Aorta (tissue), 5 donors: ENCODE measurements around the gene SPINT1. TPM values are rescaled to one million over a fixed set of nuclear protein-coding genes. Genes with fewer than 3 reads are reported as not detected.

Experiments used
- ATAC-seq: fragments of 200-7000 bp; cut with Tn5 transposase; one replicate; pipeline ENCODE4 v1.9.1; 2022; ENCODE audit warnings: moderate library complexity; ENCODE audit not compliant: low FRiP score
- DNase-seq, 2 donors: peaks; one replicate each; pipeline ENCODE4 v3.0.0-alpha.2; 2020
- H3K27ac ChIP-seq, 2 donors: one replicate each; pipeline ENCODE4 v1.5.1; 2013; ENCODE audit warnings: low read length in 2 of 2, mild to moderate bottlenecking in 2 of 2, moderate library complexity in 2 of 2, control low read depth in 1 of 2, inconsistent platforms in 1 of 2, low read depth in 1 of 2
- H3K27me3 ChIP-seq, 2 donors: one replicate each; pipeline ENCODE4 v1.6.1; 2013; ENCODE audit warnings: control low read depth in 1 of 2, low read length in 1 of 2, mild to moderate bottlenecking in 1 of 2, moderate library complexity in 1 of 2; ENCODE audit not compliant: insufficient read depth in 2 of 2, control insufficient read depth in 1 of 2
- H3K36me3 ChIP-seq, 2 donors: one replicate each; pipeline ENCODE4 v1.6.1; 2013; ENCODE audit warnings: control low read depth in 1 of 2, low read length in 1 of 2, mild to moderate bottlenecking in 1 of 2; ENCODE audit not compliant: insufficient read depth in 2 of 2, control insufficient read depth in 1 of 2
- H3K4me1 ChIP-seq, 2 donors: one replicate each; pipeline ENCODE4 v1.6.1; 2013; ENCODE audit warnings: low read length in 2 of 2, control low read depth in 1 of 2, mild to moderate bottlenecking in 1 of 2, moderate library complexity in 1 of 2; ENCODE audit not compliant: insufficient read depth in 2 of 2, control insufficient read depth in 1 of 2
- H3K4me3 ChIP-seq, 2 donors: one replicate each; pipeline ENCODE4 v1.5.1; 2013; ENCODE audit warnings: low read length in 2 of 2, control low read depth in 1 of 2, mild to moderate bottlenecking in 1 of 2
- H3K9me3 ChIP-seq: one replicate; pipeline ENCODE4 v1.6.1; 2013; ENCODE audit warnings: mild to moderate bottlenecking, low read length; ENCODE audit not compliant: control insufficient read depth
- WGBS, 2 donors: extraction: QIAGEN DNeasy Blood & Tissue Kit; methylation state at CpG; one replicate each; pipeline ENCODE4 v1.1.7; 2013; 5-methylcytosine and 5-hydroxymethylcytosine counted together
- intact Hi-C, 2 donors: fragments of 100-400 bp; cut with DNase I; formaldehyde crosslinking; loops; one replicate each; pipeline versions ENCODE4 v1.14.2 to v1.15.0; 2022
- polyA plus RNA-seq, 2 donors: library from polyadenylated mRNA; stranded (reverse); fragments of 200-250 nt; gene quantifications; one replicate each; pipeline ENCODE4 v1.2.3, GENCODE V29; 2013
- total RNA-seq, 2 donors: library from RNA; stranded (reverse); fragmentation: NEBNext Ultra II Directional; extraction: Animal tissue kit (Norgen Biotek cat#: 25700); gene quantifications; one replicate each; pipeline ENCODE4 v1.2.1, GENCODE V29; 2021
- donor health status: healthy with polysubstance abuse.
- donor health status: Bipolar disorder and iron deficiency.
- donor health status: DM: no; HTN: no; CAD: no.
- donor health status: DM: no; HTN: no; CAD: no.
- donor health status: DM: yes; HTN: yes; CAD: no.

The SPINT1 gene
- total and polyA plus RNA-seq, 4 donors, result 1.9 to 15.5 (median 3.1) TPM

DNA sequence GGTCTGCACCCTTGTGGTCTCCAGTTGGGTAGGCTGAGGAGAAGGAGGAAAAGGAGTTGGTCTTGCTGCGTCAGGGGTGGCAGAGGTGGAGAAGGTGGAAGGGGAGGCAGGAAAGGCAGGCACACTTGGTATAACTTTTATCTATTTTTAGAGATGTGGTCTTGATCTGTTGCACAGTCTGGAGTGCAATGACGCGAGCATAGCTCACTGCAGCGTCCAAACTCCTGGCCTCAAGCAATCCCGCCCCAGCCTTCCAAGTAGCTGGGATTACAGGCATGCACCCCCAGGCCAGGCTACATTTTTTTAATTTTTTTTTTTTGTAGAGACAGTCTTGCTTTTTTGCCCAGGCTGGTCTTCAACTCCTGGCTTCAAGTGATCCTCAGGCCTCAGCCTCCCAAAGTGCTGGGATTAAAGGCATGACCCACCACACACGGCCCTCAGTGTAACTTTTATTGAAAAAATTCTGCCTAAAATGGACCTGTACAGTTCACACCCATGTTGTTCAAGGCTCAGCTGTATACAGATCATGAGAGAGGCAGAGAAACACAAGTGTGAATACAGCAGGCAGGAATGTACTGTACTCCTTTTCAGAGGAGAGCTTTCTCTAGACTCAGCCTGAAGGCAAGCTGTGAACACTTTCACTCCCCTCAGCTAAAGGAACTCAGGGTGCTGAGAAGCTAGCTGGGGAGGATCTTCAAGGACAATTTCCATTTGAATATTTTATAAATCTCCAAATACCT lies 32.3 kb downstream of the SPINT1 start:
- no peak for ATAC-seq
- intact Hi-C loops, result no loop called here
- Histone ChIP-seq H3K9me3 (no peaks in the 10 kb centered on the region), H3K4me3 (no peak overlapping the region), H3K36me3 (no peaks in the 10 kb centered on the region), H3K27ac (no peak overlapping the region), H3K4me1 (no peaks in the 10 kb centered on the region), H3K27me3 (no peaks in the 10 kb centered on the region)
- WGBS, 2 donors, result 88 to 90% methylated on average over 6 of the region's 6 CpGs
- DNase-seq, result no peak

DNA sequence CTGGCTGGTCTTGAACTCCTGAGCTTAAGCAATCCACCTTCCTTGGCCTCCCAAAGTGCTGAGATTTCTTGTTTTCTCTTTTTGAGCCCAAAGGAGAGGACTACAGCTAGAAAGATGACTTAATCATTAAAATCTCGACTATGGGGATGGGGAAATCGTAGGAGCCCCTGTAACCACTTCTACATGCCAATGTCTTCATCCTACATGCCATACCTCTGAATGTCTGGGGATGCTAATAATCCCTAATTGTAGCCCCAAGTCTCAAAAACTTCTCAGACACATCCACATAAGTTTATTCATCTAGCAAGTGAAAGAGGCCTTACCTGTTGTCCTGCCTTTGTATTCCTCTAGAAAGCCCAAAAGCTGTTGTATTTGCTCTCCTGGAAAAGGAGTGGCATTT lies 33.8 kb downstream of the SPINT1 start:
- DNase-seq (no peak), ATAC-seq (no peak)
- Histone ChIP-seq H3K9me3 (no peaks in the 10 kb centered on the region), H3K27ac (no peak overlapping the region), H3K27me3 (no peaks in the 10 kb centered on the region), H3K36me3 (no peaks in the 10 kb centered on the region), H3K4me3 (no peak overlapping the region), H3K4me1 (no peaks in the 10 kb centered on the region)
- 75 to 87% methylated on average over 2 of the region's 2 CpGs for WGBS, 2 donors
- intact Hi-C loops, result no loop called here

DNA sequence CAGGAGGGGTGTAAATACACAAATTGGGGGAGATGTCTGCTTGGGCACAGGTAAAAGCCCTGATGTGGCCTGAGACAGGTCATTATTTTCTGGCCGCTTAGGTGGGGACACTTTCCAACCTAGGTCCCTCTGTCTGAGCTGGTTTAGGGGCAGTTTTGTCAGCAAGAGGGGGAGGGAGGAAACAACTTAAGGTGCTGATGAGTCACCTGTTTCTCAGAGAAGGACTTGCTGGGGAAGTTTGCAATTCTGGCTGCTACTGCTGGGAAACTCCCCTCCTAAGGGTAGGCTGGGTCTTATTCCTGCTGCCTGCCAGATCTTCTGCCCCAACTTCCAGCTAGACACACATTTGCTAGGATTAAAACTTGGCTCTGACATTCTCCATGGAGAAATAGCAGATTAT lies 34.9 kb downstream of the SPINT1 start:
- no peak for ATAC-seq
- intact Hi-C loops, result no loop called here

DNA sequence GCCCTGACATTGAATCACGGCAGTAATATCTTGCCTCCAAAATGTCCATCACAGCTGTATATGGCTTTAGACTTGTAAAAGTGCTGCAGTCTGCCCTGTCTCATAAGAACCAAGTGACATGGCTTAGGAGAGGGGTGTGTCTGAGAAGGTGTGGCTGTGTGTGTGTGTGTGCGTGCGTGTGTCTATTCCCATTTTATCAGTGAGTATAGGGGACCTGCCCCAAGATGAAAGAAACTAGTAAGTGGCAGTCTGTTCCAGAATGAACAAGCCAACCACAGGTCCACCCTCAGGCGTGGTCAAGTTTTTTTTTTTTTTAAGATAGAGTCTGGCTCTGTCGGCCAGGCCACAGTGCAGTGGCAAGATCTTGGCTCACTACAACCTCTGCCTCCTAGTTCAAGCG lies 35.8 kb downstream of the SPINT1 start:
- Histone ChIP-seq H3K36me3 (no peaks in the 10 kb centered on the region), H3K4me3 (no peak overlapping the region), H3K9me3 (no peaks in the 10 kb centered on the region), H3K27ac (no peak overlapping the region), H3K27me3 (no peaks in the 10 kb centered on the region), H3K4me1 (no peaks in the 10 kb centered on the region)
- WGBS, 2 donors, result 82 to 84% methylated on average over 6 of the region's 6 CpGs
- intact Hi-C loops, result no loop called here
- DNase-seq (no peak), ATAC-seq (no peak)

More for the DNA sequence above, 34.9 kb downstream of the SPINT1 start:
- Histone ChIP-seq H3K27ac (no peak overlapping the region), H3K4me3 (no peak overlapping the region), H3K4me1 (no peaks in the 10 kb centered on the region), H3K27me3 (no peaks in the 10 kb centered on the region), H3K36me3 (no peaks in the 10 kb centered on the region), H3K9me3 (no peaks in the 10 kb centered on the region)
- WGBS, 2 donors, result 90 to 96% methylated on average over 1 of the region's 1 CpG
- DNase-seq, result peak in 1 of 2 donors; percentile 1

DNA sequence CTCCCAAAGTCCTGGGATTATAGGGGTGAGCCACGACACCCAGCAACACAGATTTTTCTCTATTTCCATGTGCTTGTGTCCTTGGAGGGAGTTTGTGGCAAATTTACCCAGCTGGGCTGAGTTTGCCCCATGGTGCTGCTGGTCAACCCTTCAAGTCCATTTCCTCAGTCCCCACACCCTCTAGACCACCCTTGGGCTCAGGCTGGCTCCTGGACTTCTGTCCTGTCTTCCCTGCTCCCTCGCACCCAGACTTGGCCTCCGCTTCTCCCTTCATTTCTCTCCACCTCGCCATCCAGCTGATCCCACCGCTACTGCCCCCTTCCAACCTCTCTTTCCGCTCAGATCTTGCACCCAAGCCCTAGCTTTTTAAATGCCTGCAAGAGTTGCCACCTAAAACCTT lies 37.5 kb downstream of the SPINT1 start:
- H3K9me3 ChIP-seq, result no peaks in the 10 kb centered on the region
- no peak overlapping the region for H3K4me3 ChIP-seq
- intact Hi-C loops, result no loop called here
- no peaks in the 10 kb centered on the region for H3K27me3 ChIP-seq
- no peak overlapping the region for H3K27ac ChIP-seq
- 92 to 97% methylated on average over 6 of the region's 6 CpGs for WGBS, 2 donors
- DNase-seq (peak in 1 of 2 donors; percentile 22), ATAC-seq (no peak)
- H3K36me3 ChIP-seq, result no peaks in the 10 kb centered on the region
- no peaks in the 10 kb centered on the region for H3K4me1 ChIP-seq

DNA sequence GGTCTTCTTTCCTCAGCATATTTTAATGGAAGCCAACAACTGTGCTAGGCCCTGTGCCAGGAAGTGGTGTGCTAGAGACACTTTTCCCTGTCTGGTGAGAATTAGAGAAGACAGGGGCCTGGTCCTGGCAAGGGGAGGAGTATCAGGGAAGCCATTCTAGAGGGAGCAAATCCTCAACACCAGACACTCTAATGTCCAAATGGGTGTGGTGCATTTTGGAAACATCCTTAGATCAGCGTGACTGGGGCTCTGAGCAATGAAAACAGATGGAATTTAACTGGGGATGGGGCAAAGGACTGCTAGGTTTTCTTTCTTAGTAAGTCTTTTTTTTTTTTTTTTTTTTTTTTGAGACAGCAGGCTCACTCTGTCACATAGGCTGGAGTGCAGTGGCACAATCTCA lies 42.7 kb downstream of the SPINT1 start:
- Histone ChIP-seq H3K9me3 (no peaks in the 10 kb centered on the region), H3K27me3 (no peaks in the 10 kb centered on the region), H3K27ac (no peak overlapping the region), H3K4me3 (no peak overlapping the region), H3K4me1 (no peaks in the 10 kb centered on the region), H3K36me3 (no peaks in the 10 kb centered on the region)
- ATAC-seq (no peak), DNase-seq (peak in 1 of 2 donors; percentile 0)
- WGBS, 2 donors, result 92 to 93% methylated on average over 1 of the region's 1 CpG
- intact Hi-C loops, result no loop called here

DNA sequence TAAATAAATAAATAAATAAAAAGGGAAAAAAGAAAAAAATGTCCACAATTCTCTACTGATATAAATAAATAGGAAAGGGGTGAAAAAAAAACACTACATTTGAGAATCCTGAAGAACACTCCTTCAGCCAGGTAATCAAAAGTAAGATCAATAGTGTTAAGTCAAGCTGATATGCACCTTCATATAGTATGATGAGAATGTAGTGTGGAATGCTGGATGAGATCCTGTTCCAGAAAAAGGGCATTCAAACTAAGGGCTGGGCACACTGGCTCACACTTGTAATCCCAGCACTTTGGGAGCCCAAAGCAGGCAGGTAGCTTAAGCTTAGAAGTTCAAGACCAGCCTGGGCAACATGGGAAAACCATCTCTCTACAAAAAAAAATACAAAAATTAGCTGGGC lies 45.3 kb downstream of the SPINT1 start:
- Histone ChIP-seq H3K4me3 (no peak overlapping the region), H3K27ac (no peak overlapping the region), H3K27me3 (no peaks in the 10 kb centered on the region), H3K36me3 (no peaks in the 10 kb centered on the region), H3K9me3 (no peaks in the 10 kb centered on the region), H3K4me1 (no peaks in the 10 kb centered on the region)
- no peak for ATAC-seq
- intact Hi-C loops, result no loop called here
- peak in 1 of 2 donors; percentile 3 for DNase-seq

DNA sequence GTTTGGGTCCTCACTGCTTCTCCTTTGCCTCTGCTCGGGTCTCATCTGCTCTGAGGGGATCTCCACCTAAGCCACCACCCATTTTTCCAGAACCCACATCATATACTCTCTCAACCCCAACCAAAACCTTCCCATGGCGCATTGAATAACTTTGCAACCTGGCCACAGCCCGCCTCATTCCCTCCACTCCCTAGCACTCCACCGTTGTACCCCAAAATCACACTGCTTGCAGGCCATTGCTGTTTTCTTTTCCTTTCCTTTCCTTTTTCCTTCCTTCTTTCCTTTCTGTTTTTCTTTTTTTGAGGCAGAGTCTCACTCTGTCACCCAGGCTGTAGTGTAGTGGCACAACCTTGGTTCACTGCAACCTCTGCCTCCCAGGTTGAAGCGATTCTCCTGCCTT lies 47.3 kb downstream of the SPINT1 start:
- Histone ChIP-seq H3K36me3 (no peaks in the 10 kb centered on the region), H3K4me1 (no peaks in the 10 kb centered on the region), H3K27me3 (no peaks in the 10 kb centered on the region), H3K4me3 (no peak overlapping the region), H3K27ac (no peak overlapping the region), H3K9me3 (no peaks in the 10 kb centered on the region)
- no peak for DNase-seq
- intact Hi-C loops, result loop anchor here in 1 of 2 donors (5.0 to 10.0 kb wide), 3 partner anchors 126 to 444 kb away; partner anchors contain the start of genes C15orf62, GCHFR, KNL1 and NUSAP1
- no peak for ATAC-seq
- WGBS, 2 donors, result 91 to 92% methylated on average over 5 of the region's 5 CpGs

DNA sequence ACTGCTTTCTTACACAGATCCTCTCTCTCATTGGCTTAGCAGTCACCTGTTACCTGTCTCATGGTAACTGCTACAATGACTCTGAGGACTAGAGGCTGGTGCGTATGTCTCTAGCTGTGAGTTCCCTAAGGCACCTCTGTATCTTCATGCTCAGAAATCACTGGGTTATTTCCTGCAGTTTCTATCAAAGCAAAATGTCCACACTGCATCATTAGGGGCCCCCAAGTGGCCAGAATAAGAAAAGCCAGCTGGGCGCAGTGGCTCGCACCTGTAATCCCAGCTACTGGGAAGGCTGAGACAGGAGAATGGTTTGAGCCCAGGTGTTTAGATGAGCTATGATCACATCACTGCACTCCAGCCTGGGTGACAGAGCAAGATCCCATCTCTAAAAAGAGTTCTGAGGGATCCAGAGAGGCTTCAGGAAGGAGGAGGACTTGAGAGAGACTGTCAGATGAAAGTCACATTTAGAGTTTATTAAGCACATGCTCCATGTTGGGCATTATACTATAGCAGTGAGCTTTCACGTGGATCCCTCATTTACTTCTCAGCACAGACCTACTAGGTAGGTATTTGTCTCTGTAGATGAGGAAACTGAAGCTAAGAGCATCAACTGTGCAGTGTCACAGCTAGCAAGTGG lies 48.1 kb downstream of the SPINT1 start:
- no peaks in the 10 kb centered on the region for H3K9me3 ChIP-seq
- ATAC-seq (no peak), DNase-seq (peak in 1 of 2 donors; percentile 50)
- no peaks in the 10 kb centered on the region for H3K36me3 ChIP-seq
- no peaks in the 10 kb centered on the region for H3K4me1 ChIP-seq
- H3K27ac ChIP-seq, result no peak overlapping the region
- WGBS, 2 donors, result 12 to 16% methylated on average over 4 of the region's 4 CpGs
- H3K27me3 ChIP-seq, result no peaks in the 10 kb centered on the region
- intact Hi-C loops, result loop anchor here (2.0 to 10.0 kb wide), 5 partner anchors 33 to 443 kb away; partner anchors contain the start of genes C15orf62 (in 1 of the 2), GCHFR (in 1 of the 2), KNL1 (in 1 of the 2) and NUSAP1 (in 1 of the 2)
- H3K4me3 ChIP-seq, result no peak overlapping the region
